ENCODE results near the gene PDE6H. TPM values are rescaled to one million over a fixed set of nuclear protein-coding genes. Genes with fewer than 3 reads are reported as not detected.

Gene PDE6H
- total RNA-seq: not detected
- not detected for polyA plus RNA-seq

DNA sequence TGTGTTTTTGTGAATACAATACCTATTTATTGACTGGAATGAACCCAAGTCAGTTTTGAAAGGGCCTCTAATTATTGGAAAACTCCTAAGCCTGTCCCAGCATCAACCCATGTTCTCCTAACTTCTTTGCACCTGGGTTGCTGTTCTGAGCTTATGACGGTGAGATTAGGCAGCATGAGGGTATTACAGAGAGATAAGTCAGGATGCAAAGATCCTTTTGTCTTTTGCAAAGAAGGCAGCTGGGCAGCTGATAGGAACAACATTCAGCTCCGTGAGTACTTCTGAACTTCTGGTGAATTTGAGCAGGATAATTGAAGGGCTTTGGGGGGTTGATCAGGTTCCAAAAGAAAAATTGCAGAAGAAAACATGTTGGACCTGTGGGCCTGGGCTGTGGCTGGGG, at the start of gene PDE6H:
TSS of gene PDE6H (plus strand) at position 227 of the 400 bp plus-strand sequence. CDS start 4,971 bp downstream, outside the sequence.
- POLR2A ChIA-PET (ENCODE audit: partially characterized antibody): interaction anchor here (1.4 to 2.6 kb wide), 5 partner anchors 11 to 200 kb away, joined by 3 to 17 read pairs (median 4); partner anchors contain the start of genes ARHGDIB and ERP27
- H3K27me3 ChIP-seq (ENCODE audit: insufficient read depth, low read length): no peaks in the 10 kb centered on the region
- no peaks in the 10 kb centered on the region for H3K36me3 ChIP-seq (ENCODE audit: insufficient read depth, low read length)
- CTCF ChIA-PET (ENCODE audit: partially characterized antibody): interaction anchor here (1.3 to 2.2 kb wide), 4 partner anchors 22 to 125 kb away, joined by 3 to 8 read pairs (median 5); partner anchors contain the start of gene ERP27
- intact Hi-C loops (cut with micrococcal nuclease): no loop called here
- no peak for DNase-seq
- H3K27ac ChIP-seq (ENCODE audit: low read depth, low read length): no peak within 1 kb of the TSS
- no peaks in the 10 kb centered on the region for H3K9me3 ChIP-seq (ENCODE audit: control insufficient read depth in 1 of 2, low read length in 2 of 2)
- Mint-ChIP-seq H3K9me3 (peaks cover 0 to 2% (median 0%) of the 10 kb centered on the region in 8 donors), H3K4me1 (peaks cover 10 to 37% (median 24%) of the 10 kb centered on the region in 4 donors), H3K4me3 (peak within 1 kb of the TSS in 1 of 8 donors; percentile 6), H3K36me3 (no peaks in the 10 kb centered on the region), H3K27ac (peak within 1 kb of the TSS in 2 of 7 donors; percentile 22 to 38), H3K27me3 (no peaks in the 10 kb centered on the region)
- no peak within 1 kb of the TSS for H3K4me3 ChIP-seq (ENCODE audit: low read length in 2 of 2)
- H3K4me1 ChIP-seq (ENCODE audit: insufficient read depth, low read length): no peaks in the 10 kb centered on the region

DNA sequence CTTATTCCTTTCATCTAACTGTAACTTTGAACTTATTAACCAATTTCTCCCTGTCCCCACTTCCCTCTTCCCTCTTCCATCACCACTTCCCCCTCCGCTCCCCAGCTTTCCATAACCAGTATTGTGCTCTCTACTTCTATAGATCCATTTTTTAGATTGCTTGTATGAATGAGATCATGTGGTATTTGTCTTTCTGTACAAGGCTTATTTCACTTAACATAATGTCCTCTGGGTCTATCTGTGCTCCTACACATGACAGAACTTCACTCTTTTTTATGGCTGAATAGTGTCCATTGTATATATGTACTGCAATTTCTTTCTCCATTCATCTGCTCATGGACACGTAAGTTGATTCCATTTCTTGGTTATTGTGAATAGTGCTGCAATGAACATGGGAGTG, 48.9 kb upstream of the PDE6H start:
- DNase-seq: no peak
- intact Hi-C loops (cut with micrococcal nuclease): loop anchor here (5.0 kb wide), 2 partner anchors 37 to 77 kb away; partner anchors contain the start of gene MGP
- no peaks in the 10 kb centered on the region for H3K9me3 Mint-ChIP-seq

DNA sequence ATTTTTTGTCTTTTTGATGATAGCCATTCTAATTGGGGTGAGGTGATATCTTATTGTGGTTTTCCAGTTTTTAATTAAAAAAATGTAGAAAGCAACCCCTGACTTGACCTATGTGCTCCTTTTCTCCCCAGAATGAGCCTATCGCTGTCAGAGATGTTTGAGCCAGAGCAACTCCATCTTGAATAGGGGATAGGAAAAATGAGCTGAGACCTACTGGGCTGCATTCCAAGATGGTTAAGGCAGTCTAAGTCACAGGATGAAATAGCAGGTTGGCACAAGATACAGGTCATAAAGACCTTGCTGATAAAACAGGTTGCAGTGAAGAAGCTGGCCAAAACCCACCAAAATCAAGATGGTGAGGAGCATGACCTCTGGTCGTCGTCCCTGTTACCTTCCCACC, 48.3 kb upstream of the PDE6H start:
- Histone ChIP-seq H3K36me3 (ENCODE audit: insufficient read depth, low read length) (peaks cover 12% of the 10 kb centered on the region), H3K4me1 (ENCODE audit: insufficient read depth, low read length) (peaks cover 15% of the 10 kb centered on the region), H3K9me3 (ENCODE audit: control insufficient read depth in 1 of 2, low read length in 2 of 2) (no peaks in the 10 kb centered on the region), H3K4me3 (ENCODE audit: low read length in 2 of 2) (no peak overlapping the region), H3K27me3 (ENCODE audit: insufficient read depth, low read length) (no peaks in the 10 kb centered on the region), H3K27ac (ENCODE audit: low read depth, low read length) (no peak overlapping the region)
- ChIA-PET POLR2A (ENCODE audit: partially characterized antibody) (no interaction called here), CTCF (ENCODE audit: partially characterized antibody) (interaction anchor here (1.4 kb wide), 1 partner anchor 13 kb away, joined by 3 read pairs; the partner anchor contains the start of gene ERP27)
- H3K4me1 Mint-ChIP-seq: peaks cover 17 to 30% (median 19%) of the 10 kb centered on the region in 4 donors
- intact Hi-C loops (cut with micrococcal nuclease): loop anchor here (5.0 kb wide), 2 partner anchors 37 to 77 kb away; partner anchors contain the start of gene MGP
- no peak for DNase-seq
- peaks cover 42 to 44% of the 10 kb centered on the region in 2 donors for H3K36me3 Mint-ChIP-seq
- no peaks in the 10 kb centered on the region for H3K27me3 Mint-ChIP-seq
- no peak overlapping the region for H3K27ac Mint-ChIP-seq
- H3K4me3 Mint-ChIP-seq: no peak overlapping the region
- no peaks in the 10 kb centered on the region for H3K9me3 Mint-ChIP-seq

More for the DNA sequence above, 48.9 kb upstream of the PDE6H start:
- Mint-ChIP-seq H3K27ac (no peak overlapping the region), H3K27me3 (no peaks in the 10 kb centered on the region), H3K4me3 (no peak overlapping the region), H3K4me1 (peaks cover 18 to 34% (median 19%) of the 10 kb centered on the region in 4 donors), H3K36me3 (peaks cover 47 to 49% of the 10 kb centered on the region in 2 donors)
- H3K4me1 ChIP-seq (ENCODE audit: insufficient read depth, low read length): peaks cover 15% of the 10 kb centered on the region
- ChIA-PET POLR2A (ENCODE audit: partially characterized antibody) (no interaction called here), CTCF (ENCODE audit: partially characterized antibody) (interaction anchor here (1.4 kb wide), 1 partner anchor 14 kb away, joined by 3 read pairs; the partner anchor contains the start of gene ERP27)
- H3K36me3 ChIP-seq (ENCODE audit: insufficient read depth, low read length): peaks cover 17% of the 10 kb centered on the region
- no peak overlapping the region for H3K27ac ChIP-seq (ENCODE audit: low read depth, low read length)
- H3K4me3 ChIP-seq (ENCODE audit: low read length in 2 of 2): no peak overlapping the region
- no peaks in the 10 kb centered on the region for H3K9me3 ChIP-seq (ENCODE audit: control insufficient read depth in 1 of 2, low read length in 2 of 2)
- H3K27me3 ChIP-seq (ENCODE audit: insufficient read depth, low read length): no peaks in the 10 kb centered on the region

DNA sequence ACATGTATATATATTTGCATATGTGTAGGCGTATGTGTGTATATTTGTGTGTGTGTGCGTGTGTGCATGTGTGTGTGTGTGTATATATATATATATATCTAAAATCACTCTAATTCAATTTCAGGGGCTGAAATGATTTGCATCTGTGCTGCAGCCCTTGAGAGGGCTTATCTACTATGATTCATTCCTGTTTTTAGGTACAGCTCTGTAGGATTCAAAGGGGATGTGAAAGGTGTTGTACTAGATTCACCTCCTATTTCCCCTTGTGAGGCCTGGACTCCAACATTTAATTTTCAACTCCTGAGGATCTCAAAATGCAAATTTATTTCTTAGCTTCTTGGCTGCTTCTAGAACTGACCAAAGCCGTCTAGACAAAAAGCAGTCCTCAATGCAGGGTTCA, 45.6 kb upstream of the PDE6H start:
- DNase-seq: no peak
- H3K4me1 ChIP-seq (ENCODE audit: insufficient read depth, low read length): no peaks in the 10 kb centered on the region
- H3K27ac ChIP-seq (ENCODE audit: low read depth, low read length): no peak overlapping the region
- ChIA-PET CTCF (ENCODE audit: partially characterized antibody) (interaction anchor here (2.2 to 3.3 kb wide), 2 partner anchors 10 to 63 kb away, joined by 5 to 18 read pairs; no protein-coding TSS in a partner anchor), POLR2A (ENCODE audit: partially characterized antibody) (interaction anchor here (0.8 to 1.4 kb wide), 5 partner anchors 14 to 68 kb away, joined by 3 to 4 read pairs (median 3); no protein-coding TSS in a partner anchor)
- H3K27ac Mint-ChIP-seq: no peak overlapping the region
- no peak overlapping the region for H3K4me3 Mint-ChIP-seq
- no peaks in the 10 kb centered on the region for H3K27me3 Mint-ChIP-seq
- H3K9me3 Mint-ChIP-seq: no peaks in the 10 kb centered on the region
- H3K4me3 ChIP-seq (ENCODE audit: low read length in 2 of 2): no peak overlapping the region
- H3K36me3 Mint-ChIP-seq: peaks cover 43 to 45% of the 10 kb centered on the region in 2 donors
- peaks cover 14% of the 10 kb centered on the region for H3K36me3 ChIP-seq (ENCODE audit: insufficient read depth, low read length)
- no peaks in the 10 kb centered on the region for H3K9me3 ChIP-seq (ENCODE audit: control insufficient read depth in 1 of 2, low read length in 2 of 2)
- H3K27me3 ChIP-seq (ENCODE audit: insufficient read depth, low read length): no peaks in the 10 kb centered on the region
- intact Hi-C loops (cut with micrococcal nuclease): no loop called here
- H3K4me1 Mint-ChIP-seq: peaks cover 4 to 8% (median 6%) of the 10 kb centered on the region in 4 donors

DNA sequence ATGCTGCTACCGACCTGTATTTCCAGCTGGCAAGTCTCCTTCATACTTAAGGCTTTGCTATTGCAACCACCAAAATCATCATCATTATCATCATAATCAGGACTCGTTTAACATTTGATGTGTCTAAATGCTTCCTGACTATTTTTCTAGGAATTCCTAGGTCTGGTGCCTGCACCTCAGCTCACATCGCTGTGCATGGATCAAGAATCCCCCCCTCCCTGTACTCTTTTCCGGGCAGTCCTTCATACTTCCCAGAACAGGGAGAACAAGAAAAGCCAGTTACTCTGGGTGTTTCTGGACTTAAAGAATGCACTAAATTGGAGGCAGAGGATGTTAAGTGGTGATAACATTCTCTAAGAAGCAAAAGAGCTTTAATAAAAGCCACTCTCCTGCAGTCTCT, 43.9 kb upstream of the PDE6H start:
- ChIA-PET POLR2A (ENCODE audit: partially characterized antibody) (interaction anchor here (0.5 to 0.9 kb wide), 4 partner anchors 10 to 68 kb away, joined by 3 to 5 read pairs (median 4); partner anchors contain the start of gene ERP27), CTCF (ENCODE audit: partially characterized antibody) (interaction anchor here (1.4 to 2.2 kb wide), 3 partner anchors 9 to 66 kb away, joined by 5 to 11 read pairs (median 8); partner anchors contain the start of gene ERP27)
- Mint-ChIP-seq H3K27ac (peak overlapping the region in 3 of 7 donors; percentile 12 to 79 (median 69)), H3K9me3 (peaks cover 0 to 2% (median 0%) of the 10 kb centered on the region in 8 donors), H3K4me1 (peaks cover 2 to 10% (median 5%) of the 10 kb centered on the region in 4 donors), H3K36me3 (peaks cover 56% of the 10 kb centered on the region in 2 donors), H3K27me3 (no peaks in the 10 kb centered on the region), H3K4me3 (no peak overlapping the region)
- no peak overlapping the region for H3K4me3 ChIP-seq (ENCODE audit: low read length in 2 of 2)
- H3K36me3 ChIP-seq (ENCODE audit: insufficient read depth, low read length): peaks cover 21% of the 10 kb centered on the region
- no peak for DNase-seq
- intact Hi-C loops (cut with micrococcal nuclease): no loop called here
- no peak overlapping the region for H3K27ac ChIP-seq (ENCODE audit: low read depth, low read length)
- no peaks in the 10 kb centered on the region for H3K9me3 ChIP-seq (ENCODE audit: control insufficient read depth in 1 of 2, low read length in 2 of 2)
- H3K27me3 ChIP-seq (ENCODE audit: insufficient read depth, low read length): no peaks in the 10 kb centered on the region
- no peaks in the 10 kb centered on the region for H3K4me1 ChIP-seq (ENCODE audit: insufficient read depth, low read length)

DNA sequence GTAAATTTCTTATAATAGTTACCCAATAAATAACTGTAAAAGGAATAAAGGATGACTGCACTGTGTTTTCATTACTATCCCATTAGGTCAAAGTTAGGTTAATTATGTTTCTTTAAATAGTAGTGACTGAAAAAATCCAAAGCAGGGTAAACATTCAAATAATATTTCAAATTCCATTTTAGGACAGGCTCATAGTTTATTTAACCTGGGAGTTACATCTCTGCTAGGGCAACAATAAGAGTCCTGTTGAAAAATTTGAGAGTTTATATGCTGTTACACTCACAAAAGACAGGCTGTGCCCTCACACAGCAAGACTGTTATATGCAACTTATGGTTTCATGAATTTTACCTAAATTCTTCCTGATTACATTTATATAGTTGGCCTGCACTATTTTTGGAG, 42.5 kb upstream of the PDE6H start:
- ChIA-PET CTCF (ENCODE audit: partially characterized antibody) (interaction anchor here (1.3 kb wide), 1 partner anchor 85 kb away, joined by 3 read pairs; no protein-coding TSS in a partner anchor), POLR2A (ENCODE audit: partially characterized antibody) (no interaction called here)
- H3K4me1 ChIP-seq (ENCODE audit: insufficient read depth, low read length): no peaks in the 10 kb centered on the region
- H3K4me3 ChIP-seq (ENCODE audit: low read length in 2 of 2): no peak overlapping the region
- Mint-ChIP-seq H3K27ac (no peak overlapping the region), H3K36me3 (peaks cover 56 to 63% of the 10 kb centered on the region in 2 donors), H3K9me3 (peaks cover 0 to 2% (median 0%) of the 10 kb centered on the region in 8 donors), H3K4me3 (no peak overlapping the region), H3K27me3 (no peaks in the 10 kb centered on the region), H3K4me1 (peaks cover 0 to 10% (median 5%) of the 10 kb centered on the region in 4 donors)
- peaks cover 21% of the 10 kb centered on the region for H3K36me3 ChIP-seq (ENCODE audit: insufficient read depth, low read length)
- H3K27ac ChIP-seq (ENCODE audit: low read depth, low read length): no peak overlapping the region
- DNase-seq: no peak
- no peaks in the 10 kb centered on the region for H3K27me3 ChIP-seq (ENCODE audit: insufficient read depth, low read length)
- H3K9me3 ChIP-seq (ENCODE audit: control insufficient read depth in 1 of 2, low read length in 2 of 2): no peaks in the 10 kb centered on the region
- intact Hi-C loops (cut with micrococcal nuclease): loop anchor here (10.0 kb wide), 1 partner anchor 205 kb away; no protein-coding TSS in a partner anchor

DNA sequence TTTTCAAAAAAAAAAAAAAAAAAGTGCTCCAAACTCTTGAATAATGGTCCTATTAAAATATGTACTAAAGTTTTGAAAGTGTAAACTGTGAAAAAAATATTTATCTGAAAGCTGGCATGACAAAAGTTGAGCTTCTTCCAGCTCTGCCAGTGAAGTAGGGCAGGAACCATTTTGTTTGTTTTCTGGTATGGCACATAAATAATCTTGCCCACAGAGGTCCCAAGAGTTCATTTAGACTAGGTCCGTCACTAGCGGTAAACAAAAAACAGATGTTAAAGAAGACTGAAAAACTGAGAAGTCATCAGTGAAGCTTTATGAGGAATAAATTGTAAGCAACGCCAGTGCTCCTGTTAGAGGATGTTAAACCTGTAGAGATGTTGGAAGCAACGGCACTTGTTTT, 41.5 kb upstream of the PDE6H start:
- Histone ChIP-seq H3K9me3 (ENCODE audit: control insufficient read depth in 1 of 2, low read length in 2 of 2) (no peaks in the 10 kb centered on the region), H3K4me3 (ENCODE audit: low read length in 2 of 2) (no peak overlapping the region), H3K4me1 (ENCODE audit: insufficient read depth, low read length) (no peaks in the 10 kb centered on the region), H3K27me3 (ENCODE audit: insufficient read depth, low read length) (no peaks in the 10 kb centered on the region), H3K36me3 (ENCODE audit: insufficient read depth, low read length) (peaks cover 21% of the 10 kb centered on the region), H3K27ac (ENCODE audit: low read depth, low read length) (no peak overlapping the region)
- DNase-seq: no peak
- Mint-ChIP-seq H3K27me3 (no peaks in the 10 kb centered on the region), H3K36me3 (peaks cover 58 to 71% of the 10 kb centered on the region in 2 donors), H3K4me3 (no peak overlapping the region), H3K4me1 (peaks cover 0 to 10% (median 6%) of the 10 kb centered on the region in 4 donors), H3K9me3 (peaks cover 0 to 2% (median 0%) of the 10 kb centered on the region in 8 donors), H3K27ac (peak overlapping the region in 1 of 7 donors; percentile 23)
- POLR2A ChIA-PET (ENCODE audit: partially characterized antibody): interaction anchor here (0.7 kb wide), 1 partner anchor 10 kb away, joined by 3 read pairs; no protein-coding TSS in a partner anchor
- CTCF ChIA-PET (ENCODE audit: partially characterized antibody): interaction anchor here (0.8 to 2.3 kb wide), 2 partner anchors 50 to 64 kb away, joined by 3 to 10 read pairs; no protein-coding TSS in a partner anchor
- intact Hi-C loops (cut with micrococcal nuclease): loop anchor here (10.0 kb wide), 1 partner anchor 207 kb away; no protein-coding TSS in a partner anchor
